GM19452 (cell line): ENCODE measurements around the gene POLN.

Source experiments
- ATAC-seq: cut with Tn5 transposase; IDR thresholded peaks from one replicate; pipeline ENCODE4 v1.9.1; 2021; ENCODE audit not compliant: unreplicated experiment

Gene POLN

DNA sequence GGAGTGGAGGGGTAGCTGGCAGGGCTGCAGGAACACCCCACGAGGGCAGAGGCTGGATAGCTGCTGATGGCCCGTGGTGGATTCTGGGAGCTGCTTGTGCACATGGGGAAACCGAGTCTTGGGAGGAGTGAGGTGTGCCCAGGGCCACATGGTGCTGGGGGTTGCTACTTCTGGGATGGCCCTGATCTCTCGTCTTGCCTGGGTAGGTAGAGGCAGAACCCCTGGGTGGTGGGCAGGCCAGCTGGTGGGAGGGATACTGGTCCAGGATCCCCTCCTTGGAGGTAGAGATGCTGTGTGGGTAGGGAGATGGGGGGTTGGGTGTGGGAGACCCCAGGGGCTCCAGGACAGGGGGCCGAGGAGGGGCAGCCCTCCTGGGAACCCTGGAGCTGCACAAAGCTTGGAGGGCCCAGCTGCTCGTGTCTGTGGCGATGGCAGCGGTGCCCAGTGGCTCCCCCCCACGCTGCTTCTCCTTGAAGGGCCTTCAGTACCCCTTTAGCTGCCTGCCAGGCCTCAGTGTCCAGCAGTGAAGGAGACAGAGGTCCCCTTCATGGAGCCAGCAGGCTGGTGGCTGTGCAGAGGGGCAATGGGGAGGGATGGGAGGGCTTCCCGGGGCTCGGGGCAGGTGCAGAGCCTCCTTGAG is 179.6 kb downstream of the POLN start:
- no peak for ATAC-seq

DNA sequence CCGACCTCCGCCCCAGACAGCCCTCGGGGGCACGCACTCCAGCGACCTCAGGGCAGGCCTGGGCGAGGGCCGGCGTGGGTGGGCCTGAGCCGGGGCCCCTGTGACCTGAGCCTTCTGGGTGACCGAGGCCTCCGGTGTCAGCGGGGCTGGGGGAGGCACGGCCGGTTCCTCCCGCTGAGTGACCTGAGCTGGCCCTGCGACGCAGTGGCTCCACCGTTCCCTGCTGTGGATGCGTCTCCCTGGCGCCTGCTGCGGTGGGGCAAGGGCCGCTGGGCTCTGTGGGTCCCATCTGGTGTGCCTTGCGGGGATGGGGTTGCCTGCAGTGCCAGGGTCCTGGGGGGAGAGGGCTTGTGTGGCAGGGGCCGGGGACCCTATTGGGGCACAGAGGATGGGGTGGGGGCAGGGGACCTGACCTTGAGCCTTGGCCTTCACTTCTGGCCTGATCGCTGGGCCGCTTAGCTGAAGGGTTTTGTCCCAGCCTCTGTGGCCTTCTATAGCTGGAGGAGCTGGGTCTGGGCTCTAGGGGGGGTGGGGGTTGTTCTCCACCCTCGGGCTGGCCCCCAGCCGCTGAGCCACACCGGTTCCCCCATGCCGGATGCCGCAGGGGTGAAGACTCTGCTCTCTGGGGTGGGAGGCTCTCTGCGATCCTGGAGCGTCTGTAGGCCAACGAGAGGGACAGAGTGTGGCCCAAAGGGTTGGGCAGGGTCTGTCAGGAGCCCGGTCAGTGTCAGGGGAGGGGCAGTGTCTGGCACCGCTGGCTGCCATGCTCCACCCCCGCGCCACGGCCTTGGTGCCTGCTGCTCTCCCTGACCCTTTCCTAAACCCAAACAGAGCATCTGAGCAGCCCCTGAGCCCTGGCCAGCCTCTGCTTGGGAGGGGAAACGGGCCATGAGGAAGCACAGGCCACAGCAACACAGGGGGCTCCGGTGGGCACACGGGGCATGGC is 180.5 kb downstream of the POLN start:
- no peak for ATAC-seq

DNA sequence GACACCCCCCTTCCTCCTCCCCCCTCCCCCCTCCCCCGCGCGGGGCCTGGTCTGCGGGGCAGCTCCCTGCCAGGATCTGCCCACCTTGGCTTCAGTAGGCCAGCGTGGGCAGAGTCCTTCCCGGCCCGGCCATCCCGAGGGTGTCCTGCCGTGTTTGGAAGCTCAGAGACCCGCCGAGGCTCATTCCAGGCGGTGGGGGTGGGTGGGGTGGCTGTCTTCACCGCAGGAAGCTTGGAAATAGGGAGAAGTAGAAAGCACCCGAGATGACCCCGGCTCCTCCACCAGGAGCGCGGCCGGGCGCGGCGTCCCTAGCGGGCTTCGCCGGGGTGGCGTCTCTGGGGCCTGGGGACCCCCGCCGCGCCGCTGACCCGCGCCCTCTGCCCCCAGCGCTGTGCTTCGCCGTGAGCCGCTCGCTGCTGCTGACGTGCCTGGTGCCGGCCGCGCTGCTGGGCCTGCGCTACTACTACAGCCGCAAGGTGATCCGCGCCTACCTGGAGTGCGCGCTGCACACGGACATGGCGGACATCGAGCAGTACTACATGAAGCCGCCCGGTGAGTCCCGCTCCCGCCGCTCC is 181.2 kb downstream of the POLN start:
- no peak for ATAC-seq

DNA sequence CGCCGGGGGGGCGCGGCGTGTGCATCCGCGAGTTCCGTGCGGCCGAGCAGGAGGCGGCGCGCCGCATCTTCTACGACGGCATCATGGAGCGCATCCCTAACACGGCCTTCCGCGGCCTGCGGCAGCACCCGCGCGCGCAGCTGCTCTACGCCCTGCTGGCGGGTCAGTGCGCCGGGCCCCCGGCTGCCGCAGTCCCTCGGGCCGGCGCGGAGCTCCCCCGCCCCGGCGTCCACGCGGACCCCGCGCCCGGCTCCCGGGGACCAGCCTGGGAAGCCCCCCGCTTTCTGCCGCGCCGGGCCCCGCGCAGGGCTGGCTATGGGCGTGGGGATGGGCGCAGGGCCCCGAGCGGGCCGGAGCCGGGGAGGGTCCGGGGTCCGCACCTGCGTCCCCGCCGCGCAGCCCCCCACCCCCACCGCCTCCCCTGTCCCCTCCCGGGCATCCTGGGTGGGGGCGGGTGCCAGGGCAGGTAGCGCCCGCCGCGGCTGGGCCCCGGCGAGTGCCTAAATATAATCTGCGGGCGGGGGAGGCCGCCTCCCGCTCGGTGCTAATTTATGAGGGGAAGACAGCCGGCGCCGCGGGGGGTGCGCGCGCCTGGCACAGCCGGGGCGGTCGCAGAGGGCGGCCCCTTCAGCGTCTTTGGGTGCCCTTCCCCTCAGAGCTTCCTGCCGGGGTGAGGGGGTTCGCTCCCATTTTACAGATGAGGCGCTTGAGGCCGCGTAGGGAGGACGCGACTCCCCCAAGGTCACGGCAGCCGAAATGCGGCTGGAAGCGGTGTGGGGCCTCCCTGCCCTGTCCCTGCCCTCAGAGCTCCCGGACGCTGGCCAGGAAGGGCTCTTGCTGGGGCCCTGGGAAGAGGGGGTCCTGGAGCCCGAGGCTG is 182.0 kb downstream of the POLN start:
- no peak for ATAC-seq

DNA sequence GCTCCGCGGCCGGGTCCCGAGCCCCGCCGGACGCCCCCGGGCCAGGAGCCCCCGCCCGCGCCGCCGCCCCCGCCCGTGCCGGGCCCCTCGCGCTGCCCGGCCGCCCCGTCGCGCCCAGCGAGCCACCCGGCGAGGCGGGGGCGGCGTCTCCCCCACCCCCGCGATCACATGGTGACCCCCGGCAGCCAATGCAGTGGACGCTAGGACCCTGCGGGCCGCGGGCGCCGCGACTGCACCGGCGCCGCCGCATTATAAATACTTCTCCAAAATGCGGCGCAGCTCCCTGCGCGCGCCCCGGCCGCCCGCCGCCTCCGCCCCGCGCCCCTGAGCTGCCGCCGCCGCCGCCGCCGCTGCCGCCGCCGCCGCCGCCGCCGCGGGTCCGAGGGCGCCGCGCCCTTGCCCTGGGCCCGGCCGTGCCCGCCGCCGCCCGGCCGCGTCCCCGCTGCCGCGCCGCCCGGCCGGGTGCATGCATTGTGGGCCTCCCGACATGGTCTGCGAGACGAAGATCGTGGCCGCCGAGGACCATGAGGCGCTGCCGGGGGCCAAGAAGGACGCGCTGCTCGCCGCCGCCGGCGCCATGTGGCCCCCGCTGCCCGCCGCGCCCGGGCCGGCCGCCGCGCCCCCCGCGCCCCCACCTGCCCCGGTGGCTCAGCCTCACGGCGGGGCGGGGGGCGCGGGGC is 182.7 kb downstream of the POLN start, which contains the start of gene NAT8L:
Gene NAT8L, plus strand, starts transcription at position 282 of the 680 bp plus-strand sequence. Its CDS starts 185 bp downstream, at position 467.
- ATAC-seq, result no peak

DNA sequence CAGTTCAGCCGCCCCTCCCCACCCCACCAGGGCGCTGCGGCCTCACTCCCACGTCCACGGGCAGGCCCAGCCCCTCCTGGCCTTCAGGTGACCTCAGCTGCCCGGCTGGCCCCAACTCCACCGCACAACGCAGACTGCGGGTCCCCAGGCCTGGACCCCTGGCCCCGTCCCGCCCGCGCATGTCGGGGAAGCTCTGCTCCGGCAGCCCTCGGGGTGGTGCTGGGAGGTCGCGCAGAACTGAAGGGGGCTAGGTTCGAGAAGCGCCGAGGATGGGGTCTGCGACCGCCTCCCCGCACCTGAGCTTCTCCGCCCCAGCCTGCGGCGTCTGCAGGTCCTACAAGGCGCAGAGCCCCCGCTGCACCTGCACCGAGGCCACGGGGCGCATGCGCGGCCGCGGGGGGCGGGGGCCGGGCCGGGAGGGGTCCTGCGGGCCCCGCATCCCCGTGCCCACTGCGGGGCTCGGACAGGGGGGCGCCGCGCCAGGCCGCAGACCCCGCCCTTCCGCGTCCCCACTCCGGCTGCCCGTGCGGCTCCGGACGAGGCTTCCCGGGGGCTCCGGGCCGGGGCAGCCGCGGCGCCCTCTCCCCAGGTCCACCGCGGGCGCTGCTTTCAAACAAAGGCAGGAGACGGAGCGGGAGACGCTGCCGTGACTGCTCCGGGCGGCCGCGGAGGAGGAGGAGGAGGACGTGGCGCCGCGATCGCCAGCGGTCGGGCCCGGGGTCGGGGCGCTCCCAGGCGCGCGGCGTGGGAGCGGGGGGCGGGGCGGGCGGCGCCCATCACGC is 183.5 kb downstream of the POLN start:
- ATAC-seq, result no peak

DNA sequence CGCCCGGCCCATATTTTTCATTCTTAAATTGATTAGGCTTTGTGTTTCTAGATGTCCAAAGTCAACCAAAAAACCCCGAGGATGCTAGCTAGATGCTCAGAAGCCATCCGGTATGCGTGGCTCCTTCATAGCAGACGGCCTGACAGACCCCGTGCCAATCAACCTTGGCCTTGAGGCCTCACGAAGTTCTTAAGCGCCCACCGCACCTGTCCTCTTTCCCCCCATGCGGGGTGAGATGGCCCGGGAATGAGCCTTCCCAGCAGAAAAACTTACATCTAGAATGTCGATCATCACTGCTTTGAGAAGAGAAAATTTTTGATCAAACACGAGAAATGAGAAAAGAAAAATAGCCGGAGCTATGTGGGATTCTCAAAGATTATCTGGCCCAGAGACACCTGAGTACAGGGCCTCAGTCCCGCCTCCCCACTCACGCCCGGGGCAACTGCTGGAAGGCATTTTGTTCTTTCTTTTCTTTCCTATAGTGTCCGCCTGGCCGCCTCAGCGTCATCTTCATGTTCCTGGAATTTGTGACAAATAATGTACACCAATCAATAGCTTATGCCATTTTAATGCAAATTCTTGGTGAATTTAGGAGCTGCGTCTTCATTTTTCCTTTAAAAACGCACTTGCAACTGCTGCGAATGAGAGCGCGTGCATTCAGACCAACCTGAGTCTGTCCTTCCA is 184.4 kb downstream of the POLN start:
- no peak for ATAC-seq

DNA sequence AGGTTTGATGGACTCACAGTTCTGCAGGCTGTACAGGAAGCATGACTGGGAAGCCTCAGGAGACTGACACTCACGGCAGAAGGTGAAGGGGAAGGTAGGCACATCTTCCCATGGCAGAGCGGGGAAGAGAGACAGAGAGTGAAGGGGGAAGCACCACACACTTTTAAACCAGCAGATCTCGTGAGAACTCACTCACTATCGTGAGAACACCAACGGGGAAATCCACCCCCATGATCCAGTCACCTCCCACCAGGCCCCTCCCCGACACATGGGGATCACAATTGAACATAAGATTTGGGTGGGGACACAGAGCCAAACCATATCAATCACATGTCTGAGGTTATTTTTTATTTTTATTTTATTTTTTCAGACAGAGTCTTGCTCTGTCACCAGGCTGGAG is 187.7 kb downstream of the POLN start:
- no peak for ATAC-seq

DNA sequence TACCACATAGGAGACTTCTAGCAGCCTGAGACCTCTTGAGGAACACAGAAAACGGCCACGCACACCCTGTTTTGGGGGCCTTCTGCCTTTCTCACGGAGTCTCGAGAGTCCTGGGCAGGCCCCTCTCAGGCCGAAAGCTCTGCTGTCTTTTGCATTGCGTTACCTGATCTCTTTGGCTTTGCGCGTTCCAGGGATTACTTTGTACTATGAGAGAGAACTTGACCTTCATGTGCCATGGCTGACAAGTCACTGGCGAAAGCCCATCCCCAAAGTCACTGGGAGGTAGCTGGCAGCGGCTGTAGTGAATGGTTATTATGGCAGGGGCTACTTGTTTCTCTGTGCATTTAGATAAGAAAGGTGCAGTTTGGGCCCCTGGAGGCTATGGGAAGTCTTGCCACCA is 190.8 kb downstream of the POLN start:
- ATAC-seq, result no peak

DNA sequence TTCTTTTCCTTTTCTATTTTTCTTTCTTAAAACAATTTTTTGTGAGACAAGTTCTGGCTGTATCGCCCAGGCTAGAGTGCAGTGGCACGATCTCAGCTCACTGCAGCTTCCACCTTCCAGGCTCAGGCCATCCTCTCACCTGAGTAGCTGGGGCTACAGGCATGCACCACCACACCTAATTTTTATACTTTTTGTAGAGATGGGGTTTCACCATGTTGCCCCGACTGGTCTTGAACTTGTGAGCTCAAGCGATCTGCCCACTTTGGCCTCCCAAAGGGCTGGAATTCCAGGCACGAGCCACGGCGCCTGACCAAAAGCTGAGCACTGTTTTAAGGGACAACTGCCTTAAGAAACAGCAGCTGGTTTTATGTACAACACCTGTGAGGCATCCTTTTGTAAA is 192.1 kb downstream of the POLN start:
- ATAC-seq, result no peak

DNA sequence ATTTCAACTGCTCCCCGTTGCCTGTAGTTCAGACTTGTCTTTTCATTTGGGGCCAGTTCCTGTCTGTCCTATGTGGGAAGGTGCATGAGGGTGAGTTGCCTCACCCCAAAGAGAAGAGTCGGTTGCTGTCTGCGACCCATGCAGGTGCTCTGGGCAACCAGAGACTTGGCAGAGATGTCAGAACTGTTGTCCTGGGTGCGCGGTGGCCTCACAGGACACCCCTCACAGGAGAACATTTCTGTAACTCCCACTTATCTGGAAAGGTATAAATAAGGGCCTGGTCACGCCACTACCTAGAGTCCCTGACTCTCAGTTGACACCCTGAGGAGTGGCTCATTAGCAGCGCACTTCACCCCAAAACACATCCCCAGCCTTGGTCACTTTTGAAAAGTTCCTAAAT is 192.5 kb downstream of the POLN start:
- no peak for ATAC-seq

DNA sequence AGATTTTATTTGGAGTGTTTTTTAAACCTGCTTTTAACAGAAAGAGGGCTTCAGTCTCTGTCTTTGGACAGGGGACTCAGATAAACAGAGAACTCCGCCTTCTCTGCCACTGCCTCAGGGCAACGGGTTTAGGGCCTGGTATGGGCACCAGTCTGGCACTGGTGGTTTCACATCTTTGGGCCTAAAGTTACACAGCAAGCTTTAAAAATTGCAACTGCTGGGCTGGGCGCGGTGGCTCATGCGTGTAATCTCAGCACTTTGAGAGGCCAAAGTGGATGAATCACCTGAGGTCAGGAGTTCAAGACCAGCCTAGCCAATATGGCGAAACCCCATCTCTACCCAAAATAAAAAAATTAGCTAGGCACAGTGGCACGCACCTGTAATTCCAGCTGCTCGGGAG is 193.1 kb downstream of the POLN start:
- ATAC-seq, result no peak

DNA sequence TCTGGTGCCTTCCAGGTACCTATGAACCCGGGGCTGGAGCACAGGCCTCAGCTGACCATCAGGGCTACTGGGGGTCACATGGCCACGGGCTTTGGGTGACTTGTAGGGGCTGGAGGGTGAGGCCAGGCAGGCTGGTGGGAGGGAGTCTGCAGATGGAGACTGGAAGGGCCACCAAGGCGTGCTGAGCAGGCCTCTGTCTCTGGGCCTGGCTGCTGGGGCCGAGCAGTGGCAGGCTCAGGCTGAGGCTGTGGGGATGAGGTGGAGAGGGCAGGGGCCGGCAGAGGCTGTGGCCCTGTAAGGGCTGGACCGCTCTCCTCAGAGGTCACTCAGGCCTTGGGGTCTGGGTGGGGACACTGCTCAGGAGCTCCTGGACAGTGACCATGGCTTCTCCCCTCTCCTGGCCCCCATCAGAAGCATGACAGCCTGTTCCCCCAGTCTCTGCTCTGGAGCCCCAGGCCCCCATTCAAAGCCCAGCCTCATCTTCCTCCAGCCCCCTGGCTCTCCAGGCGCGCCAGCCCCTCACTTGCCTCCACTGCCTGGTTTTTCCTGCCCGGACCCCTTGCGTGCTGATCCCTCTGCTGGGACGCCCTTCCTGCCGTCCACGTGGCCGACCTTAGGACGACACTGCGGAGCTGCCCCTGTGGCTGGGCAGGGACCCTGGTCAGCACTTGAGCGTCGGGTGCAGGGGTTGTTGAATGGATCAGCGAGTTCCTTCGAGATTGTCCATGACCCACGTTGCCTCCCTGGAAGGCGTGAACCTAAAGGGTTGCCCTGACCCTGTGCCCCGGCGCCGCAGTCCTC is 193.9 kb downstream of the POLN start:
- ATAC-seq, result no peak

DNA sequence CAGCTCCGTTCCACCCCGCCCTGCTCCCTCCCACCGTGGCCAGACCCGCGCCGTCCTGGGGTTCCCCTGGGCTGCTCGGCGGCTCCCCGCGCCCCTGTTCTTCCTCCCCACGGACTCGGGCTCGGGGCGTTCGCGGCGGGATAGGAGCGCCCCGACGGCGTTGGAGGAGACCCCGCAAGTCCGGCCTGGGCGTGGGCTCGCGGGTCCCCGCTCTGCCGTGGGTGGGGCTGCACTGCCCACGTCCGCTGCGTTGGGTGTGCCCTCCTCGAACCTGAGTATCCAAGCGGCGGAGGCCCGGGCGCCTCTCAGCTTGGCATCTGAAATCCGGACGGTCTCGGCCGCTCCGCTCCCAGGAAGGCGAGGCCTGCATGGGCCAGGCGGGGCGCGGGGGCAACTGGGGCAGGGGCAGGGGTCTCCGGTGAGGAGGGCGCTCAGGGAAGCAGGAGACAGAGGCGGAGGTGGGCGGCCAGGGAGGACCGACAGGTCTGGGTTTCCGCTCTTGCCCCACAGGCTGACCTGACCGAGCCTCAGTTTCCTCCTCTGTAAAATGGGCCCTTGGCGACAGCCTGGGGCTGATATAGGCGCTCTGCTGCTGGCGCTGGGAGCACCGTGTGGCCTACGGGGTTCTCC is 194.8 kb downstream of the POLN start:
- no peak for ATAC-seq

DNA sequence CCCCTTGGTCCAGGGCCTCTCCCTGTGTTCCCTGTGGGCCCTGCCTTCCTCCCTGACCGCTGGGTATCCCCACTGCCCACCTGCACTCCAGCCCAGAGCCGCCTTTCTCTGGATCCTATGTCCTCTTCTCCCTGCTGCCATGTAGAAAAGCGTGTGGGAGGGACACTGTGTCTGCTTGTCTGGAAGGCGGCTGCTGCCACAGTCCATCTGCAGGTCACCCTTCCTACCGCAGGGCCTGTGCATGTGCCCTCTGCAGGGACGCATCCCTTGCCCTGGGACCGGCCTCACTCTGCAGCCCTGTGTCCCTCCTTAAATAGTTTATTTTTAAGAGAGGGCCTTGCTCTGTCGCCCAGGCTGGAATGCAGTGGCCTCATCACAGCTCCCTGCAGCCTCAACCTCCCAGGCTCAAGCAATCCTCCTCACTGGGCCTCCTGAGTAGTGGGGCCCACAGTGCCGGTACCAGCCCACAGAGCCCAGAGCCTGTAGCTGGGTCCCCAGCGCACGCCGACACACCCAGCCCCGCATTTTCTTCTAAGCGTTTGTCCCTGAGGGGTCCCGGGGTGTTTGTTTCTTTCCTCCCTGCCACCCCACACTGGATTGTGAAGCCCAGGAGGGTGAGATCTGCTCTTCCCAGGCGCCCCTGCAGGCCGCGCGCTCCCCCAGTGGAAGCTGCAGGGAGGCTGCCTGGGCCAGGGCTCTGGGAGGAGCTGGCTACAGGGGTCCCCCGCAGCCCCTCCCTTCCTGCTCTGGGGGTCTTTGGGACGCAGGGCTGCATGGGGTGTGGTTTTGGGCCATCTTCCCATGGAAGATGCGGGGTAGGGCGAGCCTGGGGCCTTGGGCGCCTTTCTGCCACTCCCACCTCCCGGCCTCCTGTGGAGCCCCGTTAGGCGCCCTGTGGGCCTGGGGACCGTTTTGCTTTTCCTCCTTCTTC is 195.6 kb downstream of the POLN start:
- no peak for ATAC-seq

DNA sequence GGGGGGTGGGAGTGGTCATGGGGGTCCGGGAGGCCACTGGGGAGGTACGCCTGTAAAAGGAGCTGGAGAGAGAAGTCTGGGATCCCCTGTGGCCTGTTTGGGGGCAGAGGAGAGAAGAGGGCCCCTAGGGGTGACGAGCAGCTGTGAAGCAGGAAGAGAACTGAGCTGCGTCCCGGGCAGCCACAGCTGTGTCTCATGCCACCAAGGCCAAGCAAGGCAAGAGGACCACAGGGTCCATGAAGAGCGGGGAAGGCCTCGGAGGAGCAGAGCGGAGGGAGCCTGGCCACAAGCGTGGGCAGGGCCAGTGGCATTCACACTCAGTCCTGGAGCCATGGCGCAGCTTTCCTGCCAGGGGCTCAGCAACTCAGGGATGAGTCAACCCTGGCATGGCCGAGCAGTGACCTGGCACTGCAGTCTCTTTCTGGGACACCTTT is 196.4 kb downstream of the POLN start:
- ATAC-seq, result no peak
